Measurements from ENCODE around the gene HPS4. TPM values are rescaled to one million over a fixed set of nuclear protein-coding genes. Genes with fewer than 3 reads are reported as not detected.

Gene HPS4
- total and polyA plus RNA-seq, 3 experiments from 2014 or later, result 18.9 to 36.8 (median 36.7) TPM

DNA sequence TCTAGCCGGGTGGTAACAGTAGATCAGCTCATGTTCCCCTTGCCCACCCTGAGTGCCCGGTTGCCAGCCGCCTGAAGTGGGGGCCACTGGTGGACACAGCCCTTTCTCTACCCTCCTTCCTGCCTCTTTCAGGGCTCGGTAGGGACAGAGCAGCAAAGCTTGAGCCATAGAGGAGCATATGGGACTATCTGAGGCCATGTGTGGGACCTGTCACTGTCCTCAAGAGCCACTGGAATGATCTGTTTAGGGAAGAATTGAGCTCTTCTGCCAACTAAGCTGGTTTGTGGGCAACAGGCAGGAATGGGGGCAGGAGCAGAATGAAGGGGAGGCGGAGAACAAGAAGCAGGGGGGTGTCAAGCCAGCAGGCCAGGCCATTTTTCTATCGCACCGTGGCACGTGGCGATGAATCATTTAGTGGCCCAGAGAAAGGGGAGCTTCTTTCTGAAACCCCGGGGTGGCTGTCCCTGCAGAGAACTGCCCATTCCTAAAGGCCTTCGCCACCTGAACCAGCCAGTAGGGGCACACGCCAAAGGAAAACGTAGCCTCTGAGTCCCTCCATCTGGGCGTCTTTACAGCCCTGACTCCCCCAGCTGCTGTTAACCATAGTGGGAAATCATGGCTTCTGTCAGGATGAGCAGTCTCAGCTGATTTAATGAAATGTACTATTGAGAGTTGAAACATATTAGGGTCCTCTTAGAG lies 45.7 kb downstream of the HPS4 start:
- no peak overlapping the region for H3K27ac ChIP-seq (ENCODE audit: low read depth, low read length)
- no peaks in the 10 kb centered on the region for H3K27me3 ChIP-seq (ENCODE audit: insufficient read depth, low read length, poor library complexity, severe bottlenecking)
- H3K9me3 ChIP-seq (ENCODE audit: low read length), result no peaks in the 10 kb centered on the region
- DNase-seq, result no peak
- no peaks in the 10 kb centered on the region for H3K27me3 Mint-ChIP-seq
- H3K4me1 ChIP-seq (ENCODE audit: insufficient read depth, low read length), result no peaks in the 10 kb centered on the region
- ChIA-PET POLR2A (no interaction called here), CTCF (interaction anchor here (0.7 kb wide), 1 partner anchor 23 kb away, joined by 3 read pairs; no protein-coding TSS in a partner anchor)
- no peaks in the 10 kb centered on the region for H3K9me3 Mint-ChIP-seq
- H3K4me1 Mint-ChIP-seq, result peaks cover 21 to 37% (median 26%) of the 10 kb centered on the region in 3 donors
- no peak overlapping the region for H3K4me3 ChIP-seq (ENCODE audit: low read length)
- peak overlapping the region in 1 of 8 donors; percentile 47 for H3K27ac Mint-ChIP-seq
- peaks cover 13% of the 10 kb centered on the region for H3K36me3 ChIP-seq (ENCODE audit: insufficient read depth, low read length)
- no peak overlapping the region for H3K4me3 Mint-ChIP-seq
- H3K36me3 Mint-ChIP-seq, result peaks cover 0 to 44% (median 4%) of the 10 kb centered on the region in 3 donors

DNA sequence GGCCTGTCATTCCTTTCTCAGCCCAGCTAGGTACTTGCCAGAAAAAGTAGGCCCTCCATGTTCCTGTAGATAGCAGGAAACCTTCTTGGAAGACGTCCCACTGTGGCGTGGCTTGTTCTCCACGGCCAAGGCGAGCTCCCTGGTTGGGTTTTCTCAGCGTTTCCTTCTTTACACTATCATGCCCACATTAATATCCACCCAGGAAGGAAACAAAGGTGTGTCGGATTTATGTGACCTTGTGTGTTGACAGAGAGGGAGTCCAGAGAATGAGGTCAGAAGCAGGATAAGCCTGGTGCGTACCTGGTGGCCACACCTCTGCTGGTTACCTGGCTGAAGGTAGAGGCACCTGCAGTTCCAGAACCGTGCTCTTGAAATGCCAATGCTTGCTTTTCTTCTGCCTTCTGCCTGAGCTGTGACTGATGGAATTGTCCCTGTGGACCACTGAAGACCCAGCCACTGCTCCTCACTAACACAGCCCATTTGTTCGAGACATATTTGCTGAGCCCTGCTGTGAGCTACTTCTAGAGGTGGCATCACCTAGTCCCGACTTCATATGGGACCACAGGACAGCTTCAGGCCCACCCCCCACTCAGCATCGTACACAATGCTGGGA lies 46.6 kb downstream of the HPS4 start:
- H3K27me3 Mint-ChIP-seq, result no peaks in the 10 kb centered on the region
- H3K9me3 ChIP-seq (ENCODE audit: low read length), result no peaks in the 10 kb centered on the region
- peaks cover 0 to 40% (median 4%) of the 10 kb centered on the region in 3 donors for H3K36me3 Mint-ChIP-seq
- H3K4me3 ChIP-seq (ENCODE audit: low read length), result no peak overlapping the region
- H3K36me3 ChIP-seq (ENCODE audit: insufficient read depth, low read length), result peaks cover 13% of the 10 kb centered on the region
- H3K4me1 ChIP-seq (ENCODE audit: insufficient read depth, low read length), result no peaks in the 10 kb centered on the region
- peaks cover 21 to 44% (median 29%) of the 10 kb centered on the region in 3 donors for H3K4me1 Mint-ChIP-seq
- peak overlapping the region in 3 of 8 donors; percentile 17 to 47 (median 32) for H3K27ac Mint-ChIP-seq
- H3K9me3 Mint-ChIP-seq, result no peaks in the 10 kb centered on the region
- no peaks in the 10 kb centered on the region for H3K27me3 ChIP-seq (ENCODE audit: insufficient read depth, low read length, poor library complexity, severe bottlenecking)
- no peak for DNase-seq
- ChIA-PET CTCF (interaction anchor here (0.7 kb wide), 1 partner anchor 24 kb away, joined by 3 read pairs; no protein-coding TSS in a partner anchor), POLR2A (interaction anchor here (0.5 kb wide), 1 partner anchor 9 kb away, joined by 3 read pairs; no protein-coding TSS in a partner anchor)
- no peak overlapping the region for H3K27ac ChIP-seq (ENCODE audit: low read depth, low read length)
- no peak overlapping the region for H3K4me3 Mint-ChIP-seq

DNA sequence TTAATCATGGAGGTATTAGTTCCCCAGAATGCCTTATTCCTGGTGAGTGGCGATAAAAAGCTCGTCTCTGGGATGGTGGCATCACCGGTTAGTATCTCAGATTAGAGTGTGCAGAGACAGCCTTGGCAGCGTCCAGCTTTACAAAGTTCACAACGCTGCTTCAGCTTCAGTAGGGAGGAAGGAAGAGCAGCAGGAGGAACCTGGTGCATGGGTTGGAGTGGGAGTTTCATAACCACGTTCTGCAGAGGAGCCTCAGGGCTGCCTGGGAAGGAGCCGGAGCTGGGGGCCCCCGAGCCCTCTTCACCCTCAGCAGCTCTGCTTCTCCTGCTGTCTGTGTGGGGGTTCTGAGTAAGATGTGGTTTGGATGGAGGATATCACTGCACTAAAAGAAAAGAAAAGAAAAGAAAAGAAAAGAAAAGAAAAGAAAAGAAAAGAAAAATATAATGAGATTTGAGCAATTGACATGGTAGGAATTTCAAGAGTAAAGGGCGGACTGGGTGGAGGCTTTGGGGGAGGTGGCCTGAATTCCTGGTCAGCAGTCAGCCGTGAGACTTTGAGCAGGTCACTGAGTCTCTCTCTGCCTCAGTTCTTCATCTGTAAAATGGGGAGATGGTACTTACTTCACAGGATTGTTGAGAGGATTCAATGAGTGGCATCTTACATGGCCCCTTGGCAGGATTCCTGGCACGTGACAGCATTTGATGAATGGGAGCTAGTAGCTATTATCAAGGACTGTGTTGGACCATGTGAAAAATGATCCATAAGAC lies 48.1 kb downstream of the HPS4 start:
- Mint-ChIP-seq H3K36me3 (peaks cover 0 to 37% (median 4%) of the 10 kb centered on the region in 3 donors), H3K4me3 (no peak overlapping the region), H3K27me3 (no peaks in the 10 kb centered on the region), H3K9me3 (no peaks in the 10 kb centered on the region), H3K27ac (no peak overlapping the region), H3K4me1 (peaks cover 30 to 51% (median 39%) of the 10 kb centered on the region in 3 donors)
- no peak overlapping the region for H3K4me3 ChIP-seq (ENCODE audit: low read length)
- CTCF ChIA-PET, result interaction anchor here (0.6 kb wide), 1 partner anchor 128 kb away, joined by 3 read pairs; no protein-coding TSS in a partner anchor
- H3K36me3 ChIP-seq (ENCODE audit: insufficient read depth, low read length), result peaks cover 13% of the 10 kb centered on the region
- H3K4me1 ChIP-seq (ENCODE audit: insufficient read depth, low read length), result peaks cover 6% of the 10 kb centered on the region
- H3K27ac ChIP-seq (ENCODE audit: low read depth, low read length), result no peak overlapping the region
- no peaks in the 10 kb centered on the region for H3K9me3 ChIP-seq (ENCODE audit: low read length)
- no peak for DNase-seq
- H3K27me3 ChIP-seq (ENCODE audit: insufficient read depth, low read length, poor library complexity, severe bottlenecking), result no peaks in the 10 kb centered on the region
- POLR2A ChIA-PET, result interaction anchor here (0.7 kb wide), 1 partner anchor 12 kb away, joined by 3 read pairs; no protein-coding TSS in a partner anchor

DNA sequence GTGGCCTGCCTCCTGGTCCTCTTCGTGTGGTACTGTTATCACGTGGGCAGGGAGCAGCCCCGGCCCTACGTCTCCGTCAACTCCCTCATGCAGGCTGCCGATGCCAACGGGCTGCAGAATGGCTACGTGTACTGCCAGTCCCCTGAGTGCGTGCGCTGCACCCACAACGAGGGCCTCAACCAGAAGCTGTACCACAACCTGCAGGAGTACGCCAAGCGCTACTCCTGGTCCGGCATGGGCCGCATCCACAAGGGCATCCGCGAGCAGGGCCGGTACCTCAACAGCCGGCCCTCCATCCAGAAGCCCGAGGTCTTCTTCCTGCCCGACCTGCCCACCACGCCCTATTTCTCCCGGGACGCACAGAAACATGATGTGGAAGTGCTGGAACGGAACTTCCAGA lies 49.8 kb downstream of the HPS4 start:
- peaks cover 16% of the 10 kb centered on the region for H3K4me1 ChIP-seq (ENCODE audit: insufficient read depth, low read length)
- POLR2A ChIA-PET, result no interaction called here
- H3K4me1 Mint-ChIP-seq, result peaks cover 39 to 61% (median 51%) of the 10 kb centered on the region in 3 donors
- H3K27ac Mint-ChIP-seq, result peak overlapping the region in 1 of 8 donors; percentile 67
- H3K4me3 Mint-ChIP-seq, result no peak overlapping the region
- H3K9me3 ChIP-seq (ENCODE audit: low read length), result no peaks in the 10 kb centered on the region
- no peak overlapping the region for H3K4me3 ChIP-seq (ENCODE audit: low read length)
- peaks cover 13% of the 10 kb centered on the region for H3K36me3 ChIP-seq (ENCODE audit: insufficient read depth, low read length)
- no peaks in the 10 kb centered on the region for H3K27me3 Mint-ChIP-seq
- H3K27ac ChIP-seq (ENCODE audit: low read depth, low read length), result no peak overlapping the region
- H3K9me3 Mint-ChIP-seq, result no peaks in the 10 kb centered on the region
- CTCF ChIA-PET, result interaction anchor here (1.1 kb wide), 1 partner anchor 29 kb away, joined by 3 read pairs; no protein-coding TSS in a partner anchor
- H3K27me3 ChIP-seq (ENCODE audit: insufficient read depth, low read length, poor library complexity, severe bottlenecking), result no peaks in the 10 kb centered on the region
- no peak for DNase-seq
- H3K36me3 Mint-ChIP-seq, result peaks cover 0 to 40% (median 4%) of the 10 kb centered on the region in 3 donors

DNA sequence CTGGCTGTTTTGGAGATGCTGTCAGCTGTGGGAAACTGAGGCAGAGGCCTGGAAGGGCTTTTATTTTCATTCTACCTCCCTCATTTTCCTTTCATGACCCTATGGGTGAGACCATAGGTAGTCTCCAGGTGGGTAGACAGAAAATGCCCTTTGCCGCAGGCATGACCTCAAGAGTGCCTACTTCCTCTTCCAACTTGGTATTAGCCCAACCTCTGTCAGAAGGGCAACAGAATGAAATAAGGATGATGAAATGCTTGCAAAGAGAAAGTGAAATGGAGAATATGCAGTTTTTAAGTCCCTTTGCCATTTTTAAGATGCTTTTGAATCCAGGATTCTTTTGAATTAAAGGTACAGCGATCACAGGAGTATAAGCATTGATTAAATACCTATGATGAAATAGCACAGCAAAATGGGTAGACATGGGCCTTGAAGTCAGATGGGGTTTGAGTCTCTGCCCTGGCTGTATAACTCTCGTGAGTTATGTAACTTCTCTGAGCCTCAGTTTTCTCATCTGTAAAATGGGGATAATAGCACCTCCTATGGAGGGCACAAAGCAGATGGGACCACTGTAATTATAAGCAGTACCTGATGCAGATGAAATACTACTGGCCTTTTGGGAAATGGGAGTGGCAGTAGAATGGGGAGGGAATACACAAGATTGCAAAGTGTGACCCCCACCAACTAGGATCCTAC lies 50.8 kb downstream of the HPS4 start:
- Mint-ChIP-seq H3K9me3 (no peaks in the 10 kb centered on the region), H3K27ac (no peak overlapping the region), H3K27me3 (no peaks in the 10 kb centered on the region), H3K4me3 (peak overlapping the region in 1 of 7 donors; percentile 67), H3K36me3 (peaks cover 0 to 43% (median 6%) of the 10 kb centered on the region in 3 donors), H3K4me1 (peaks cover 44 to 69% (median 59%) of the 10 kb centered on the region in 3 donors)
- H3K27ac ChIP-seq (ENCODE audit: low read depth, low read length), result no peak overlapping the region
- CTCF ChIA-PET, result no interaction called here
- no peaks in the 10 kb centered on the region for H3K9me3 ChIP-seq (ENCODE audit: low read length)
- H3K4me1 ChIP-seq (ENCODE audit: insufficient read depth, low read length), result peaks cover 25% of the 10 kb centered on the region
- no peaks in the 10 kb centered on the region for H3K27me3 ChIP-seq (ENCODE audit: insufficient read depth, low read length, poor library complexity, severe bottlenecking)
- POLR2A ChIA-PET, result no interaction called here
- no peak overlapping the region for H3K4me3 ChIP-seq (ENCODE audit: low read length)
- H3K36me3 ChIP-seq (ENCODE audit: insufficient read depth, low read length), result peaks cover 13% of the 10 kb centered on the region
- DNase-seq, result no peak

DNA sequence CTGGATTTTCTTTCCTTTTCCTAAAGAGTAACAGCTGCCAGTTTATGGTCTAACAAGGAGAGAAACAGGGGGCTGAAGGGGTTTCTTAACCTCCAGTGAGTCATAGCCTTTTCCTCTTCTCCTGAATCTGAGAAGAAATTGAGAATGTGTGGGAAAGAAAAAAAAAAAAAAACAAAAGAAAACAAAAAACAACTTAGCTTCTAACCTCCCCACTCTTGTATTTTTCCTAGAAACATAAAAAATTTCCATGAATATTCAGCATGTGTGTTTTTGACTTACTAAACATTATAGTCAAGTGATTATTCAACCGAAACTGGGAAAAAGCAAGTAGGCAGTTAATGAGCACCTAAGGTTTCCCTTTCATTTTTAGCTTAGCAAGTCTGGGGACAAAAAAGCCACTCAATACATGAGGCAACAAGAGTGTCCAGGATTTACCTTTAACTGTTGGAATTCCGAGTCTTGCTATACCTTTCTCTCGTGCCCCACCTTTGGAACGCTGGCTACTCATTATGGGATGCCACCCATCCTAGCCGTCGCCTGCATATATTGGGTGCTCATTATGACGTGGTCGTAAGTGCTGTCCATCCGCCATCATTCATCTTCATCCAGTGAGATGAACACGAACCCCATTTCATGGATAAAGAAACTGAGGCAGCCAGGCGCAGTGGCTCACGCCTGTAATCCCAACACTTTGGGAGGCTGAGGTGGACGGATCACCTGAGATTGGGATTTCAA lies 52.2 kb downstream of the HPS4 start:
- Mint-ChIP-seq H3K27me3 (no peaks in the 10 kb centered on the region), H3K4me3 (peak overlapping the region in 5 of 7 donors; percentile 79 to 84 (median 83)), H3K9me3 (no peaks in the 10 kb centered on the region), H3K36me3 (peaks cover 0 to 31% (median 6%) of the 10 kb centered on the region in 3 donors), H3K4me1 (peaks cover 39 to 60% (median 50%) of the 10 kb centered on the region in 3 donors), H3K27ac (peak overlapping the region in 2 of 8 donors; percentile 34 to 89)
- Histone ChIP-seq H3K4me1 (ENCODE audit: insufficient read depth, low read length) (peaks cover 26% of the 10 kb centered on the region), H3K4me3 (ENCODE audit: low read length) (no peak overlapping the region), H3K27me3 (ENCODE audit: insufficient read depth, low read length, poor library complexity, severe bottlenecking) (no peaks in the 10 kb centered on the region), H3K36me3 (ENCODE audit: insufficient read depth, low read length) (peaks cover 13% of the 10 kb centered on the region), H3K27ac (ENCODE audit: low read depth, low read length) (no peak overlapping the region), H3K9me3 (ENCODE audit: low read length) (no peaks in the 10 kb centered on the region)
- ChIA-PET CTCF (interaction anchor here (1.5 to 2.3 kb wide), 2 partner anchors 52 to 68 kb away, joined by 3 to 5 read pairs; partner anchors contain the start of genes HPS4 and SRRD), POLR2A (interaction anchor here (0.6 to 3.4 kb wide), 2 partner anchors 17 to 52 kb away, joined by 3 to 22 read pairs; partner anchors contain the start of genes HPS4 and SRRD)
- no peak for DNase-seq

DNA sequence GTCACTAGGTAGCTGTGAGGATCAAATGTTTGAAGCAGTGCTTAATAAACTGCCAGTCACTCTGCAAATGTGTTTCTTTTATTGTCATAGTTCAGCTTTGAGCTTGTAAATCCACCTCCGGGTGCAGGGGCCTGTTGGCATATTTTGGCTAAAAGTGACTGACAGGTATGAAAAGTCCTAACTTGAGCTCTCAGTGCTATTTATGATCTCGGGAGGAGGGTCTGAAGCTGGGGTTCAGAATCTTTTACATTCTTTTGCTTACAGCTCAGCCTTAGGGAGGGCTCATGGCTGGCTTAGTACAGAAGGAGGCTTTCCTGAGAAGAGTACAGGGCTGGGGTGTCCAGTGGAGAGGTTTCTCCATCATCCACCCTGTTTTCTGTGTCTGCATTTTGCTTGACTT lies 53.0 kb downstream of the HPS4 start:
- no peak overlapping the region for H3K4me3 ChIP-seq (ENCODE audit: low read length)
- H3K27me3 ChIP-seq (ENCODE audit: insufficient read depth, low read length, poor library complexity, severe bottlenecking), result no peaks in the 10 kb centered on the region
- Mint-ChIP-seq H3K4me3 (peak overlapping the region; percentile 79 to 91 (median 83)), H3K27me3 (no peaks in the 10 kb centered on the region), H3K4me1 (peaks cover 33 to 52% (median 42%) of the 10 kb centered on the region in 3 donors), H3K9me3 (peaks cover 0 to 2% (median 0%) of the 10 kb centered on the region in 5 donors), H3K36me3 (peaks cover 0 to 27% (median 3%) of the 10 kb centered on the region in 3 donors), H3K27ac (peak overlapping the region in 7 of 8 donors; percentile 34 to 91 (median 84))
- CTCF ChIA-PET, result interaction anchor here (0.9 to 2.3 kb wide), 3 partner anchors 53 to 72 kb away, joined by 3 to 5 read pairs (median 4); partner anchors contain the start of genes HPS4 and SRRD
- no peak for DNase-seq
- POLR2A ChIA-PET, result interaction anchor here (1.1 to 3.4 kb wide), 2 partner anchors 33 to 53 kb away, joined by 3 to 22 read pairs; partner anchors contain the start of genes HPS4 and SRRD
- peaks cover 13% of the 10 kb centered on the region for H3K36me3 ChIP-seq (ENCODE audit: insufficient read depth, low read length)
- H3K27ac ChIP-seq (ENCODE audit: low read depth, low read length), result no peak overlapping the region
- no peaks in the 10 kb centered on the region for H3K9me3 ChIP-seq (ENCODE audit: low read length)
- peaks cover 26% of the 10 kb centered on the region for H3K4me1 ChIP-seq (ENCODE audit: insufficient read depth, low read length)

All from CD8-positive, alpha-beta memory T cell (primary cell).